HG03439 (cell line): Measurements from ENCODE around the gene DCST2.
A peak's percentile ranks its signal among the peaks of the same experiment; 100 is the strongest.
"Not testable (repeated sequence)": the region's sequence is repeated elsewhere in the genome, so short reads cannot be mapped to it uniquely, and the experiment has no call there.

Experiments
- ATAC-seq: cut with Tn5 transposase; IDR thresholded peaks from one replicate; pipeline ENCODE4 v1.9.1; 2021; ENCODE audit warnings: mild to moderate bottlenecking, moderate library complexity; ENCODE audit not compliant: unreplicated experiment

Gene DCST2

DNA sequence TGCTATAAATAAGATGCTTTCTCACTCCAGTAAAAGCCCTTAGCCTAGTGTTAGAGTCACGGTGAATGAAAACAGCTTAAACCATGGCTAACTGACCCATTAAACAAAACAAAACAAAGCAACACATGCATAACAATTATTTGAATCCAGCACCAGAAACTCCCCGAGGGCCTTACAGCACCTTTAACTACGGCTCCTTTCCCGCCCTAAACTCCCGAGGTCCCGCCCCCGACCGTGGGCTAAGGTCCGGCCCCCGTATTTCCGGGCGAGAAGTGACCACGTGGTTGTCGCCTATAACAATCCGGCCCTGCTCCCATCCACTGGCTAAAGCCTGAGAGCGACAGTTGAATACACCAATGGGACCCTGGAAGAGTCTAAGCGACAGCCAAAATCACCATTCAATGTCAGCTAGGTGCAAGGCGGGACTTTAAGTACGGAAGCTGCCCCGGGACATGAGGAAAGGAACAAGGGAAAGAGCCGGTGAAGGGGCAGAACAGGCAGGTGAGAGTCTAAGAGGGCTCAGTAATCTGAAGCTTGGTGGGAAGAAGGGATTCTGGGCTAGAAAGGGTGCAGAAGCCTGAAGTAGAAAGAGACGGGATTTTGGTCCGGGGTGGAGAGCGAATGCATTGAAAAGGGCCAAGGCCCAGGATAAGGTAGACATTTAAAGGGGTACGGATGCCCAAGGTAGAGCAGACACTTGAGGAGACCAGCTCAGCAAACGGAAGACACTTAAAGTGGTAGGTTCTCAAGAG lies 50.5 kb downstream of the DCST2 start, which contains the start of gene FLAD1:
FLAD1 (plus strand) TSS at position 448 of the 752 bp plus-strand sequence. CDS start 351 bp downstream, outside the sequence.
- peak; percentile 96 for ATAC-seq

DNA sequence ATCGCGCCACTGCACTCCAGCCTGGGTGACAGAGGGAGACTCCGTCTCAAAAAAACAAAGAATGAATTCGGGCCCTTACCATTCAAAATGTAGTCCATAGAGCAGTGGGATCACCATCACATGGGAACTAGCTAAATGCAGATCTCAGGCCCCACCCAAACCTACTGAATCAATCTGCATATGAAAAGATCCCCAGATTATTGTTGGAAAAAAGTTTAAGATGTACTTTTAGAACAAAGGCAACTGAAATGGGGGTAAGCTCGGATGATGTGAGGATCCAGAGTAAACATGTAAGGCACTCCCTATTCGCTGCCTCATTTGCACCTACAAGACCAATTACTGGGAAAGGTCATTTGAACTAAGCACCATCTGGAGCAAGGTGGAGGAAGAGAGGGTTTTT lies 51.2 kb downstream of the DCST2 start:
- no peak for ATAC-seq

DNA sequence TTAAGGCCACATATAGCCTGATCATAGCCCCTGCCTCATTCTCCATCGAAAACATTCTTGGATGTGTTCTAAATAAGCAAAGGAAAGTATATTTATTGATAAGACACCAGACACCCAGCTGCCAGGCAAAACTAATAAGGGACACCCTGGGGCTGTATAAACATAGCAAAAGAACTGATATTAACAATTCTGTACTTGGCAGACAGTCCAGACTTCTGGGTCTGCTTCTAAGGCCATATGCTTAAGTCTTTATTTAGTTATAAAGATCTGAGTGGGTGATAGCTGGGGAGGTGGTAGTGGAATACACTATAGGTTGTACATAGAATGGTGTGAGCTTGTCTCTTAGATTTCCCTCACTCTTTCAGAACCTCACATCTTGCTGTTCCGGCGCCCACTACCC lies 55.2 kb downstream of the DCST2 start:
- ATAC-seq: no peak

DNA sequence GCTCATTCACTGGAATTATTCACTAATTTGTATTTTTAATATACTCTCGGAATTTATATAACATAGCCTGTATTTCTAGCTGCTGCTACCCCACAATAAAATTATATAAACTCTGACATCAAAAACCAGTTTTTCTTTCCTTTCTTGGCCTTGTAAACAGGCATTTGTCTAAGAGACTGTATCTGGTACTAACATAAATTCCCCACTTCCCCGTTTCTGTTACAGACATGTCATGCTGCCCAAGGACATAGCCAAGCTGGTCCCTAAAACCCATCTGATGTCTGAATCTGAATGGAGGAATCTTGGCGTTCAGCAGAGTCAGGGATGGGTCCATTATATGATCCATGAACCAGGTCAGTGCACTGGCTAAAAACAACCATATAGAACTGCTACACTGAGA lies 55.8 kb downstream of the DCST2 start:
- not testable (repeated sequence) for ATAC-seq

DNA sequence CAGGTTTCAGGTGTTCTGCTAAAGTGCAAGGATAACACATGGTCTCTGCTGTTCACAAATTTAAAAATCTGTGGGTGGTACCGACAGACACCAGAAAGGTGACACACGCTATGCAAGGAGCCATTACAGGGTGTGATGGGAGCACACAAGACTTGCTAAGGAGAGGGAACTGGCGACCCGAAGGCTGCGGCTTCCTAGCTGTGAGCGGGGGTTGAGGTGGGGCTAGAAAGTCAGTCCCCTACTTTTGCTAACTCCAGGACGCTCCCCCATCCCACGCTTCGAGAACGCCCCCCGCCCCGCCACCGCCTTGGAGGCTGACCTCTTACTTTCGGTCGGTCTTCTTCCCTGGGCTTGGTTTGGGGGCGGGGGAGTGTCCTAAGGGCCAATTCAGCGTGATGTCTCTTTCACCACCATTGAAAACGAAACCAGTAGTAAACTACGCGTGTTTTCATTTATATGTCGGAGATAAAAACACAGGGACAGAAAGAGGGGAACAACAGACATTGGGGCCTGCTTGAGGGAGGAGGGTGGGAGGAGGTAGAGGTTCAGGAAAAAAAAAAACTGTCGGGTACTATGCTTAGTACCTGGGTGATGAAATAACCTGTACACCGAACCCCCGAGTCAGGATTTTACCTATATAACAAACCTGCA lies 58.0 kb downstream of the DCST2 start:
- no peak for ATAC-seq

DNA sequence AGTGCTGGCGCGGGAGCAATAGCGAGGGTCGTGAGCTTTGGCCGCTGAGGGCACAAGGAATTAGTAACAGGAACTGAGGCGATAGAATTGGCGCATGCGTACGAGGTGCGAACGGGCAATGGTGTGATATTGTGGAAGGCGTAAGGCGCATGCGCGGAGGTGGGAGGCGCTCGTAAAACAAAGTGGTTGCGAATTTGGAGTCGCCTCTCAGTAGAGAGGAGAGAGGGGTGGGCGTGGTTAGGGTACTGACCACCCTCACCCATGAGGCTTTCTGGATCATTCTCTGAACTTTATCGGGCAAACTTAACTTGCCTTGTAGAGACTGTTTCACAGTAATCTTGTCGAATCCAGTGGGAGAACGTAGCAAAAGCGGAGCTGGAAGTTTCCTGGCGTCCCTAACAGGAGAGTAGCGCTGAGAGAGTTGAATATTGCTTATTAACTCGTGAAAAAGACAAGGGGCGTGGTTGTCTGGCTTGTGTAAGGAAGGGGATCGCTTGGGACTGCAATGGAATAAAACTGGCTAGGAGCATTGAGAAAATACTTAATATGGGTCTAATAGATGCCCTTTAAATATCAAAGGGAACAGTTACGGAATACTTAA lies 58.7 kb downstream of the DCST2 start:
- peak; percentile 53 for ATAC-seq

DNA sequence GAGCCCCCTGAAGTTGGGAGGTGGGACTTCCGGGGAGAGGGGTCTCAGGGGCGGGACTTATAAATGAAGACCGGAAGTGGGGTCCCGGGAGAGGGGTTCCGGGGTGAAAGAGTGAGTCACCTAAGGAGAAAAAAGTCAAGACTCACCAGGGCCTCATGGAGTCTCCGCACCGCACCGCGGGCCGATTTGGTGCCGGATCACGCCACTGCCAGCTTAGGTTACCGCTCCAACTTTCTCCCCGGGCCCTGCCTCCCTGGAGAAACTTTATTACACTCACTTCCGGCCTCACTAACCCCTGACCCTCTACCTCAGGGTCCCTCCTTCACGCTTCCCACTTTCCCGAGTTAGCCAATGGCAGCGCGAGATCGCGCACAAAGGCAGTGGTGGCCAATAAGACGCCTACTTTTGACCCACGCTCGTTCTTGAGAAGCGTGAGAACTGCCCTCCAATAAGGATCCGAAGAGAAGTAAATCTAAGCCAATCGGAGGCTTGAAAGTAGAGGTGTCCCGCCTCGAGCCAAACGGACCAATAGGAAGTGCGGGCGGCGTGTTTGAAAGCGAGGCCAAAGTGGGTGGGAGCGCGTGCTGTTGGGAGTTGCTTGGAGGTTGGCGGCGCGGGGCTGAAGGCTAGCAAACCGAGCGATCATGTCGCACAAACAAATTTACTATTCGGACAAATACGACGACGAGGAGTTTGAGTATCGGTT lies 59.3 kb downstream of the DCST2 start, which contains the start of gene CKS1B:
CKS1B (plus strand) TSS at position 580 of the 706 bp plus-strand sequence; CDS start at position 645, 65 bp downstream.
- peak; percentile 77 for ATAC-seq

DNA sequence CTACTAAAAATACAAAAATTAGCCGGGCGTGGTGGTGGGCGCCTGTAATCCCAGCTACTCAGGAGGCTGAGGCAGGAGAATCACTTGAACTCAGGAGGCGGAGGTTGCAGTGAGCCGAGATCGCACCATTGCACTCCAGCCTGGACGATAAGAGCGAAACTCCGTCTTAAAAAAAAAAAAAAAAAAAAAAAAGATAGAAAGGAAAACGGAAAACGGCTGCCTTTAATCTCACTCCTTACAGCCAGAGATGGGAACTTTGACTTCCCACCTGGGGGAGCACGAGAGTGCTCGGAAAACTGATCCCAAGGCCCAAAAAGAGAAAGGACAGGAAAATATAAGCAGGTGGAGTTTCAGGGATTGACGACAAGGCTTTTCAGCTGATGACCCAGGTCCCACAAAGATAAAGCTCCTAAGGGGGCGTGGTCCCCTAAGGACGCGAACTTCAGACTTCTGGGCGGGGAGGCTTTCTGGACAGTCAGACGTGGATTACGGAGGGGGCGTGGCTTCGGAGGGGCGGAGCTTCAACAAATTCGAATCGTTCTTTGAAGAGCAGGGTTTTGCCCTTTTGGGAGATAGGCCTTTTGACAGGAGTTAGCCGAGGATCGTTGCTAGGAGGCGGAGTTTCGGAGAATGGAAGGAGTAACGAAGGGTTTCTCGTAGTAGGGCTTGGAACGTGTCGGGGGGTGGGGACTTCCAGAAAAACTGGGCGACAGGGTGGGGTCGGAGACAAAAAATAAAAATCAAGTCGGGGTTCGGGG lies 60.1 kb downstream of the DCST2 start:
- ATAC-seq: peak; percentile 27

DNA sequence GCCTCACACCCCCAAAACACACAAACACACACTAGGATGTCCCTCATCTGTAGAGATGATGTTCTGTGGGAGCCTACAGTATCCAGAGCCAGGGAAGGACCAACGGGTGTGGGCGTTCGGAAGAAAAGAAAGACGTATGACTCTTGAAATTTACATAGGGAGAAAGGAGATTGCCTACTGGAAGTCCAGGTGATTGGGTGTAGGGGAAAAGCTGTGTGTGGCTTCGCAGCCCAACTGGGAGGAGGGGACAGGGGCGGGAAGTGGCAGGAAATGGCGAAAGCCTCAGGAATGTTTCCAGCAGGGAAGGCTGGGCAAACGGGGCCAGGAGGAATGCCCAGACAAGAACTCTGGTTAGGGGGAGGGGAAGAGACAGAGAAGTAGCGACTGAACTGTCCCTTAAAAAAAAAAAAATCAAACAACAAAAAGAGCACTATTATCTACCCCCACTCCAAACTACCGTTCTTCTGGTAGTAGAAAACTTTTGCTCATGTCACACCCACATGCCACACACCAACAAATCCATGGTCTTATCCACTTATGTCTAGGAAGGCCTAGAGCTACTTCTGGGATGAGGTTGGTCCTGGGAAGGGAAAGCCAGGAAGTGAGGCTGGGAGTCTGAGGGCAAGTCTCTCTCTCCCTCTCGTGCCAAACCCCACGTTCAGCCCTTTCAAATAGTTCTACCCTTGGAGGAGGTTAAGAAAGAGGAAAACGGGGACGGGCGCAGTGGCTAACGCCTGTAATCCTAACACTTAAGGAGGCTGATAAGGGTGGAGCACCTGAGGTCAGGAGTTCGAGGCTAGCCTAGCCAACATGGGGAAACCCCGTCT lies 60.9 kb downstream of the DCST2 start:
- ATAC-seq: no peak

DNA sequence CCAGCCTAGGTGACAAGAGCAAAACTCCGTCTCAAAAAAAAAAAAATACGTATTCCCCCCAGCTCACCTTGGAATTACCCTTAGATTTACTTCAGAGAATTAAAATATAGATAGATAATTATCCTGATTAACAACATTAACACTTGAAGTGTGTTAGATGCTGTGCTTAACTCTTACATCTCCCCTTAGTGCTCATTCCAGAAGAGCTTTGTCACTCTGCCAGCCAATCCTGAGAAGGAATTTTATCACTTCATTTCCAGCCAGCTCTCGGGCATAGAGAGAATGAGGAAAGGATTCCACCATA lies 61.4 kb downstream of the DCST2 start:
- no peak for ATAC-seq

DNA sequence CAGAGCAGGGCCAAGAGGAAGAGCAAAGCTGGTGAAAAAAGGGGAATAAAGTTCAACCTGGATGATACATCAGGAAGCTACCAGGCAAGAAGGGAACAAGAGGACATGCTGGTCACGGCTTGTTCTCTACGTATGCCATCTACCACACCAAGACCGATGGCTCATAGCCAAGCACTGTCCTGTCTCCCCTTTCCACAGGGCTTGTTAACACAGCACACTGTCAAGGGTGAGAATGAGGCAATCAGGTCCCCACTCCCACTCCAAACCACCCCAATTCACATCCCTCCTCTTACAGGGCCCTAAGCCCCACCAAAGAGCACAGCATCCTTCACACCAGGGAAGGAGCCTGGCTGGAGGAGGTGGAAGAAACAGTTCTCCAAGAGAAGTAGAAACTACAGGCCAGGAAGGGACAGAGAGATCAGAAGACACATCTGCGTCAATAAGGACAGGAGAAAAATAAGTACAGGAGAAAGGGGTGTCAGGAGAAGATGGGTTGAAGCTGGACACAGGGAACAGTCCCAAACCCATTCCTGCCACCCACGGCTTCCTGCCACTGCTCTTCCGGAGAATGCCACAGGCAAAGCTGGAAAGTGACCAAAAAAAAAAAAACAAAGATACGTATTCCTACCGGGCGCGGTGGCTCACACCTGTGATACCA lies 62.1 kb downstream of the DCST2 start:
- no peak for ATAC-seq

DNA sequence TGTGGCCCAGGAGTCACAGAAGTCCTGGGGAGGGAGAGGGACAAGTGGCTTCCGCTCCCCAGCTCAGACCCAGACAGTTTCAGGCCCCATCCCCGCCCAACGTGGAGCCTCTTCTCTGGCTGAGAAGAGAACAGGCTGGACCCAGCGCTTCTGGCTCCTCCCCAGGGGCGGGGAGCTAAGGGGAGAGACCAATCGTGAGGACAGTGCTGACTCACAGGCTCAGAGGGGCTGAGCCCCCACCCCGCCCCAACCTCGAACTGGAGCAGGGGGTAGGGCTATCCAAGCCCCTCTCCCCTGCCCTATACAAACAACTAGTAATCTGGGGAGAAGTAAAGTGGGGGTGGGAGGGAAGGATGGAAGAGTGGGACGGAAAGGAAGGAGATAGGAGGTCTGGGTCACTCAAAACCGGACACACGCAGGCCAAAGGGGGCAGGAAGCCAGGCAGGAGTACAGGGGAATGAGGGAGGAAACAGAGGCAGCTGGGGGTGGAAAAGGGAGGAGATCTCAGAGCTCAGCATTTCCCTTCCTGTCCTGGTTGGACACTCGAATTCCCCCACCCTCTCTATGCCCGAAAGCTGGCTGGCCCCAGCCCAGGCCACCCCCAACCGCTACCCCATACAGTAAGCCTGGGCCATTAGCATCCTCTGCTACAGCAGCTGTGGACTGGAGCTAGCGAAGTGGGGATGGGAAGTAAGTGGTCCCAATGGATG lies 62.8 kb downstream of the DCST2 start, which contains the start of gene SHC1:
SHC1 (minus strand) TSS at position 117 of the 710 bp plus-strand sequence. CDS start 221 bp downstream, outside the sequence.
- ATAC-seq: no peak

DNA sequence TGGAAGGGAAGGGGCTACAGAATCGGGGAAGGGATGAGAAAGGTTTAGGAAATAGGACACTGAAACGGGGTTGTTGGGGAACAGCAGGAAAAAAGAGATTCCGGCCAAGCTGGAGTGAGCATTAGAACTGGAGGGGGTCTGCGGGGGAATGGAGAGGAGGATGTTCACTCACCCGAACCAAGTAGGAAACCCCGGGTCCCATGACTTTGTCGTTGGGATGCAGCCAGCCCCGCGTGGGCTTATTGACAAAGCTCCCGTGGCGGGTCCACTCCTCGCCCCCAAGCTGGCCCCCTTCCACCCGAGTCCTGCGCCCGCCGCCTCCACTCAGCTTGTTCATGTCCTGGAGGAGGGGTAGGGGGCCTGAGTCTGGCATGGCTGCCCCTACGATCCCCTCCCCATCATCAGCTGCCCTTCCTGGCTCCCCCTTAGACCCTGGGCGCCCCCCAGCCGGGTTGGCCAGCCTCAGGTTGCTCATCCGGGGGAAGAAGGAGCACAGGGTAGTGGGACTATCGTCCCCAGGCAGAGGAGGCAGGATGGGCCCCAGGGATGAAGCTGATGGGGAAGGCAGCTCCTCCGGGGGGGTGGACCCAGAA lies 63.6 kb downstream of the DCST2 start:
- no peak for ATAC-seq

DNA sequence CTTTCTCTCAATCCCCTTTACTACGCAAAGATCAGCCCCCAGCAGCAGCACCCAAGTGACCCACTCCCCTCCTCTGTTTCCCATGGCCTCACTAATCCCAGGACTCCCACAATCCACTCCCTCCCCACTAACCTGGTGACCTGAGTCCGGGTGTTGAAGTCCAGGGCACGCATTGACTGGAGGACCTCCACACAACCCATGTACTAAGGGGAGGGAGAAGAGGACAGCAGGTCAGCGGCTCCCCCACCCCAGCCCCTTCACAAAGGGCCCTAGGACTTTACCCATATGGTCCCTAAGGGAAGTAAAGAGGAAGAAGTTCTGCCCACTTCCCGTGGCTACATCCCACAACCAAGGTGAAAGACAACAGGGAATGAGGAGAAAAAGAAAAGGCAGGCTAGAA lies 64.3 kb downstream of the DCST2 start:
- no peak for ATAC-seq

DNA sequence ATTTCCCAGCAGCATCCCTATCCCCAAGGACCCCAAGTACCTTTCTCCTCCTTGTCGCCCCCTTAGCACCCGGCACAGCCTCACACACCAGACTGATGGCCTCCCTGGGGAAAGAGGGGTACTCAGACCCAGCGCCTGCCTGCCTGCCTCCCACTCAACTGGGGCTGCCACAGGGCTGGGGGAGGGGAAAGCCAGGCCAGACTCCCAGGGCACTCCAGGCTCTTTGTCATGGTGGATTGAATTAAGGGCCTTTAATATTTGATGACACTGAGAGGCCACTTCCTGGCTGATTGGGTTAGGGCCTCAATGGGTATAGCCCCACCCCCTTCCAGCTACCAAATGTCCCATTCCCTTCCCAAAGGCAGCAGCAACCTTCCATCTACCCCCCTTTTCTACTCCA lies 64.8 kb downstream of the DCST2 start:
- no peak for ATAC-seq
